DMS53 treated with DMSO at 0.1 percent for 48 hours (cell line): ENCODE results near the gene NRIP2.
"Not testable (repeated sequence)": the region's sequence is repeated elsewhere in the genome, so short reads cannot be mapped to it uniquely, and the experiment has no call there.

ENCODE experiments used
- DNase-seq: peaks from one replicate; lab custom pipeline; 2025; ENCODE audit not compliant: unreplicated experiment; lab: John Stamatoyannopoulos, UW

NRIP2 gene

GRCh38 chr12:2834581-2835491, at the start of gene NRIP2:
Gene NRIP2 (minus strand): TSS chr12:2835035. CDS start chr12:2834983, 52 bp downstream.
- no peak for DNase-seq

- DNase-seq: no peak
These were observed 45.0 kb upstream of the NRIP2 start for GRCh38 chr12:2879853-2880252.

- DNase-seq: peak; percentile 41
These were observed 43.3 kb upstream of the NRIP2 start for GRCh38 chr12:2877953-2878732.

- peak; percentile 92 for DNase-seq
These were observed 42.5 kb upstream of the NRIP2 start, which contains the start of the genes FOXM1 and RHNO1 for GRCh38 chr12:2877047-2877952. Gene FOXM1 (minus strand): TSS chr12:2877174. CDS start chr12:2874478, 2,696 bp downstream. Gene RHNO1 (plus strand): TSS chr12:2877223. CDS start chr12:2885367, 8,144 bp downstream.

GRCh38 chr12:2876431-2877046, 41.7 kb upstream of the NRIP2 start:
- peak; percentile 63 for DNase-seq

- not testable (repeated sequence) for DNase-seq
These were observed 34.3 kb upstream of the NRIP2 start for GRCh38 chr12:2868986-2869632.

- no peak for DNase-seq
These were observed 29.4 kb upstream of the NRIP2 start for GRCh38 chr12:2864198-2864597.

- not testable (repeated sequence) for DNase-seq
These were observed 28.6 kb upstream of the NRIP2 start for GRCh38 chr12:2863402-2863801.

GRCh38 chr12:2862876-2863275, 28.0 kb upstream of the NRIP2 start:
- DNase-seq: no peak

GRCh38 chr12:2860170-2860569, 25.3 kb upstream of the NRIP2 start:
- DNase-seq: no peak

- no peak for DNase-seq
These were observed 24.1 kb upstream of the NRIP2 start for GRCh38 chr12:2858944-2859421.

- no peak for DNase-seq
These were observed 23.5 kb upstream of the NRIP2 start for GRCh38 chr12:2858334-2858733.

- DNase-seq: no peak
These were observed 22.7 kb upstream of the NRIP2 start for GRCh38 chr12:2857576-2857975.

GRCh38 chr12:2857021-2857431, 22.2 kb upstream of the NRIP2 start, which contains the start of gene TEX52:
Gene TEX52 (minus strand): TSS chr12:2857039. CDS start chr12:2857026, 13 bp downstream.
- peak; percentile 96 for DNase-seq

GRCh38 chr12:2856051-2856450, 21.2 kb upstream of the NRIP2 start:
- DNase-seq: peak; percentile 45

GRCh38 chr12:2855546-2855945, 20.7 kb upstream of the NRIP2 start:
- DNase-seq: no peak

GRCh38 chr12:2854669-2855453, 20.0 kb upstream of the NRIP2 start:
- peak; percentile 46 for DNase-seq

GRCh38 chr12:2853626-2854025, 18.8 kb upstream of the NRIP2 start:
- peak; percentile 73 for DNase-seq

- no peak for DNase-seq
These were observed 17.1 kb upstream of the NRIP2 start for GRCh38 chr12:2851931-2852330.
